ENCODE results near the gene LPP. TPM values are rescaled to one million over a fixed set of nuclear protein-coding genes. Genes with fewer than 3 reads are reported as not detected.
"Not testable (repeated sequence)": the region's sequence is repeated elsewhere in the genome, so short reads cannot be mapped to it uniquely, and the experiment has no call there.

Gene LPP
- 63.6 TPM for total RNA-seq

GRCh38 chr3:188154014-188154808 lies at the start of gene LPP:
LPP (plus strand) TSS chr3:188154157; CDS start chr3:188406121, 251,964 bp downstream.
- DNase-seq (ENCODE audit: low spot score) (peak; percentile 85), ATAC-seq (peak; percentile 86)

- ATAC-seq = no peak
- DNase-seq (ENCODE audit: low spot score) = no peak
Observed at GRCh38 chr3:188106006-188106405, 48.0 kb upstream of the LPP start.

- DNase-seq (ENCODE audit: low spot score) (no peak), ATAC-seq (no peak)
Observed at GRCh38 chr3:188106454-188106853, 47.5 kb upstream of the LPP start.

- ATAC-seq = no peak
- no peak for DNase-seq (ENCODE audit: low spot score)
Observed at GRCh38 chr3:188106887-188107830, 46.8 kb upstream of the LPP start.

GRCh38 chr3:188108703-188109412 lies 45.1 kb upstream of the LPP start:
- no peak for DNase-seq (ENCODE audit: low spot score)
- no peak for ATAC-seq

- DNase-seq (ENCODE audit: low spot score) (no peak), ATAC-seq (peak; percentile 67)
Observed at GRCh38 chr3:188111002-188111584, 42.9 kb upstream of the LPP start.

GRCh38 chr3:188113756-188114155 lies 40.2 kb upstream of the LPP start:
- DNase-seq (ENCODE audit: low spot score) (no peak), ATAC-seq (no peak)

- ATAC-seq (no peak), DNase-seq (ENCODE audit: low spot score) (no peak)
Observed at GRCh38 chr3:188119846-188120245, 34.1 kb upstream of the LPP start.

- ATAC-seq = no peak
- no peak for DNase-seq (ENCODE audit: low spot score)
Observed at GRCh38 chr3:188122571-188123169, 31.3 kb upstream of the LPP start.

GRCh38 chr3:188123170-188123905 lies 30.6 kb upstream of the LPP start:
- DNase-seq (ENCODE audit: low spot score) (no peak), ATAC-seq (no peak)

- DNase-seq (ENCODE audit: low spot score) = no peak
Observed at GRCh38 chr3:188124184-188124583, 29.8 kb upstream of the LPP start.

GRCh38 chr3:188125076-188125475 lies 28.9 kb upstream of the LPP start:
- ATAC-seq = peak; percentile 25
- DNase-seq (ENCODE audit: low spot score) = no peak

More at GRCh38 chr3:188124184-188124583, 29.8 kb upstream of the LPP start:
- ATAC-seq = no peak

GRCh38 chr3:188126276-188126675 lies 27.7 kb upstream of the LPP start:
- DNase-seq (ENCODE audit: low spot score) (no peak), ATAC-seq (no peak)

- no peak for ATAC-seq
Observed at GRCh38 chr3:188126934-188127333, 27.0 kb upstream of the LPP start.

GRCh38 chr3:188128905-188129304 lies 25.1 kb upstream of the LPP start:
- ATAC-seq (no peak), DNase-seq (ENCODE audit: low spot score) (no peak)

More at GRCh38 chr3:188126934-188127333, 27.0 kb upstream of the LPP start:
- DNase-seq (ENCODE audit: low spot score) = no peak

GRCh38 chr3:188131023-188131422 lies 22.9 kb upstream of the LPP start:
- ATAC-seq; DNase-seq (ENCODE audit: low spot score): not testable (repeated sequence)

GRCh38 chr3:188133219-188133618 lies 20.7 kb upstream of the LPP start:
- no peak for ATAC-seq

GRCh38 chr3:188133646-188134045 lies 20.3 kb upstream of the LPP start:
- ATAC-seq = no peak
- DNase-seq (ENCODE audit: low spot score) = no peak

More at GRCh38 chr3:188133219-188133618, 20.7 kb upstream of the LPP start:
- no peak for DNase-seq (ENCODE audit: low spot score)

GRCh38 chr3:188134079-188134478 lies 19.9 kb upstream of the LPP start:
- ATAC-seq (no peak), DNase-seq (ENCODE audit: low spot score) (no peak)

Data from left lobe of liver (tissue), 2 donors.